ENCODE results near the gene PRMT3. TPM values are rescaled to one million over a fixed set of nuclear protein-coding genes. Genes with fewer than 3 reads are reported as not detected.

PRMT3 gene
- total RNA-seq, 1 experiment from 2014 or later = 22.6 TPM

DNA sequence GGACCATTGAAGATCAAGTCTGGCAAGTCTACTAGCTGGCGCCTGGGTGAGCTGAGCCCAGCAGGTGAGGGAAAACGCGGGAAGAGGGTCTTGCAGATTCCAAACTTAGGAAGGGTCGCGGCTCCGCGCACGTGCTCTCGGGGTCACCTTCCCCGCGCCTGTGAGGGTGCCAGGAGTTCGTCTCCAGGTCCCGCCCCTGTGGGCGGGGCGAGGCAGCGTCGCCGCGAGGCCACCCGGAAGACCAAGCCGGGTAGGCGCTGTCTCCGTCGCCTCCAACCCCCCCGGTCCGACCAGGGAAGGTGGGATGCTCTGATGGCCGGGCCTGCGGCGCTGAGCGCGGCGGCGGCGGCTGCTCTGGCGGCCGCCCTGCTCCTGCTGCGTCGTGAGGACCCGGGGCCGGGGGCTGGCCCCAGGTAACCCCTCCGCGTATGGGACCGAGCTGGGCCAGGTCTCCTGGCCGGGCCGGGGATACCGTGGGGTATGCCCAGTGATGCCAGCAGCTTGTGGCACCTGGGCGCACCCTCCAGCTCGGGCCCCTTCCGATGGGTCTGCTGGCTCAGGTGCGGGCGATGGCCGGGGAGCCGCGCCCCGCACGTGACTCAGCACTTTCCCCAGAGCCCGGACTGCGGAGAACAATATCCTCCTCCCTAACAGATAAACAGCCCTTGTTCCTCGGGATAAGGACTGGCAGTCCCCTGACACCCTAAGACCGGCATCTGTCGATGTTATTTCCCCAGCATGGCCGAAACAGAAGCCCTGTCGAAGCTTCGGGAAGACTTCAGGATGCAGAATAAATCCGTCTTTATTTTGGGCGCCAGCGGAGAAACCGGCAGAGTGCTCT is 23.8 kb upstream of the PRMT3 start, which contains the start of gene HTATIP2:
TSS of gene HTATIP2 (plus strand) at position 215 of the 841 bp plus-strand sequence. CDS start at position 739, 524 bp downstream.
- no peak within 1 kb of the TSS for H2BK12ac ChIP-seq (ENCODE audit: insufficient read length, low read depth, low read length)
- no peaks in the 10 kb centered on the region for H4K20me1 ChIP-seq (ENCODE audit: control insufficient read depth, insufficient read depth, insufficient read length)
- H3K27me3 ChIP-seq (ENCODE audit: insufficient read depth, low read length) = peaks cover 9% of the 10 kb centered on the region; the same call in 1 of the 2 replicates
- DNase-seq = peak; percentile 71
- TF ChIP-seq, protein P1, sequence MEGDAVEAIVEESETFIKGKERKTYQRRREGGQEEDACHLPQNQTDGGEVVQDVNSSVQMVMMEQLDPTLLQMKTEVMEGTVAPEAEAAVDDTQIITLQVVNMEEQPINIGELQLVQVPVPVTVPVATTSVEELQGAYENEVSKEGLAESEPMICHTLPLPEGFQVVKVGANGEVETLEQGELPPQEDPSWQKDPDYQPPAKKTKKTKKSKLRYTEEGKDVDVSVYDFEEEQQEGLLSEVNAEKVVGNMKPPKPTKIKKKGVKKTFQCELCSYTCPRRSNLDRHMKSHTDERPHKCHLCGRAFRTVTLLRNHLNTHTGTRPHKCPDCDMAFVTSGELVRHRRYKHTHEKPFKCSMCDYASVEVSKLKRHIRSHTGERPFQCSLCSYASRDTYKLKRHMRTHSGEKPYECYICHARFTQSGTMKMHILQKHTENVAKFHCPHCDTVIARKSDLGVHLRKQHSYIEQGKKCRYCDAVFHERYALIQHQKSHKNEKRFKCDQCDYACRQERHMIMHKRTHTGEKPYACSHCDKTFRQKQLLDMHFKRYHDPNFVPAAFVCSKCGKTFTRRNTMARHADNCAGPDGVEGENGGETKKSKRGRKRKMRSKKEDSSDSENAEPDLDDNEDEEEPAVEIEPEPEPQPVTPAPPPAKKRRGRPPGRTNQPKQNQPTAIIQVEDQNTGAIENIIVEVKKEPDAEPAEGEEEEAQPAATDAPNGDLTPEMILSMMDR (conservative IDR thresholded peaks at IDR 0.05) = no peak
- no peak within 1 kb of the TSS for H4K8ac ChIP-seq (replicated peaks; ENCODE audit: insufficient read length, low read depth, low read length)
- no peak within 1 kb of the TSS for H2AK5ac ChIP-seq (ENCODE audit: insufficient read length, low read length)
- H4K5ac ChIP-seq (ENCODE audit: insufficient read length, low read depth, low read length) = no peak within 1 kb of the TSS
- Mint-ChIP-seq H3K4me1 (peaks cover 23 to 25% of the 10 kb centered on the region in 2 experiments), H3K4me3 (peak within 1 kb of the TSS; percentile 68 to 81), H3K27ac (peak within 1 kb of the TSS in 1 of 3 experiments; percentile 85; a peak in 3 of 7 replicates), H3K9me3 (peaks cover 0 to 2% of the 10 kb centered on the region in 2 experiments; a peak in 1 of 5 replicates), H3K27me3 (ENCODE audit: low read depth) (peaks cover 30% of the 10 kb centered on the region), H3K36me3 (ENCODE audit: insufficient read depth in 1 of 3, low read depth in 3 of 3) (peaks cover 0 to 4% (median 1%) of the 10 kb centered on the region in 3 experiments; a peak in 2 of 7 replicates)
- H3K23me2 ChIP-seq (ENCODE audit: insufficient read length, low read depth, low read length, poor library complexity, severe bottlenecking) = peaks cover 7% of the 10 kb centered on the region
- H3K9me3 ChIP-seq (ENCODE audit: control insufficient read depth, low read depth, low read length) = no peaks in the 10 kb centered on the region
- peak within 1 kb of the TSS; percentile 28 for H3K9ac ChIP-seq (ENCODE audit: extremely low read depth, insufficient read length, low read length)
- no peak within 1 kb of the TSS for H2BK20ac ChIP-seq (ENCODE audit: low read depth, low read length, poor library complexity, severe bottlenecking)
- peak within 1 kb of the TSS; percentile 41 for H2AFZ ChIP-seq (ENCODE audit: low read length)
- peak within 1 kb of the TSS; percentile 6; the same call in 1 of the 2 replicates for H2BK15ac ChIP-seq (ENCODE audit: low read depth, low read length)
- no peak within 1 kb of the TSS for H3K18ac ChIP-seq (ENCODE audit: insufficient read length, low read depth, low read length)
- no CpG with 5 or more reads among the region's 68 CpGs for WGBS (ENCODE audit: extremely low coverage, insufficient read length, low lambda C conversion rate)
- H3K56ac ChIP-seq (ENCODE audit: insufficient read length, low read depth, low read length) = no peak within 1 kb of the TSS
- no peak within 1 kb of the TSS for H2BK5ac ChIP-seq (ENCODE audit: insufficient read length, low read length)
- H3K4me1 ChIP-seq (ENCODE audit: insufficient read depth, low read length) = peaks cover 7% of the 10 kb centered on the region; the same call in 1 of the 2 replicates
- no peak within 1 kb of the TSS for H3K23ac ChIP-seq (ENCODE audit: insufficient read length, low read depth, low read length)
- H3T11ph ChIP-seq (ENCODE audit: low read length) = no peak within 1 kb of the TSS
- H3K79me1 ChIP-seq (ENCODE audit: insufficient read depth, low read depth, low read length, poor library complexity, severe bottlenecking) = no peaks in the 10 kb centered on the region
- H3K4me2 ChIP-seq (ENCODE audit: insufficient read depth, insufficient read length, low read length) = peak within 1 kb of the TSS; percentile 53
- no peaks in the 10 kb centered on the region for H3K79me2 ChIP-seq (ENCODE audit: insufficient read depth, low read length)
- no peak within 1 kb of the TSS for H2BK120ac ChIP-seq (ENCODE audit: low read depth, low read length, poor library complexity, severe bottlenecking)
- H3K27ac ChIP-seq (ENCODE audit: insufficient read length, low read depth, low read length) = no peak within 1 kb of the TSS
- H3K4ac ChIP-seq (ENCODE audit: low read depth, low read length) = no peak within 1 kb of the TSS
- no peak within 1 kb of the TSS for H4K91ac ChIP-seq (ENCODE audit: insufficient read length, low read depth, low read length)
- H3K14ac ChIP-seq (ENCODE audit: insufficient read depth, low read length) = peak within 1 kb of the TSS; percentile 54
